ENCODE data around the gene COL4A3.

COL4A3 gene

GRCh38 chr2:227163998-227164762 is at the start of gene COL4A3, which contains the start of gene COL4A4:
Gene COL4A3 (plus strand): TSS chr2:227164624. CDS start chr2:227164727, 103 bp downstream.
Gene COL4A4 (minus strand): TSS chr2:227164205. CDS start chr2:227147483, 16,722 bp downstream.
- no peak for DNase-seq

GRCh38 chr2:227115761-227116160 is 48.7 kb upstream of the COL4A3 start:
- no peak for DNase-seq

- DNase-seq = no peak
These were observed 47.4 kb upstream of the COL4A3 start for GRCh38 chr2:227117027-227117426.

- no peak for DNase-seq
These were observed 46.6 kb upstream of the COL4A3 start for GRCh38 chr2:227117852-227118251.

- no peak for DNase-seq
These were observed 46.1 kb upstream of the COL4A3 start for GRCh38 chr2:227118353-227118752.

GRCh38 chr2:227123697-227124096 is 40.7 kb upstream of the COL4A3 start:
- no peak for DNase-seq

- no peak for DNase-seq
These were observed 39.6 kb upstream of the COL4A3 start for GRCh38 chr2:227124811-227125210.

- no peak for DNase-seq
These were observed 38.9 kb upstream of the COL4A3 start for GRCh38 chr2:227125506-227125905.

GRCh38 chr2:227127201-227127600 is 37.2 kb upstream of the COL4A3 start:
- DNase-seq = no peak

GRCh38 chr2:227130636-227131035 is 33.8 kb upstream of the COL4A3 start:
- no peak for DNase-seq

GRCh38 chr2:227132986-227133385 is 31.4 kb upstream of the COL4A3 start:
- no peak for DNase-seq

- no peak for DNase-seq
These were observed 29.8 kb upstream of the COL4A3 start for GRCh38 chr2:227134591-227134990.

- DNase-seq = no peak
These were observed 23.1 kb upstream of the COL4A3 start for GRCh38 chr2:227141301-227141700.

- no peak for DNase-seq
These were observed 20.5 kb upstream of the COL4A3 start for GRCh38 chr2:227143895-227144294.

- DNase-seq = no peak
These were observed 18.0 kb upstream of the COL4A3 start for GRCh38 chr2:227146456-227146855.

- DNase-seq = no peak
These were observed 17.4 kb upstream of the COL4A3 start for GRCh38 chr2:227147023-227147422.

GRCh38 chr2:227148106-227148505 is 16.3 kb upstream of the COL4A3 start:
- no peak for DNase-seq

- no peak for DNase-seq
These were observed 14.0 kb upstream of the COL4A3 start for GRCh38 chr2:227150222-227150936.

- DNase-seq = no peak
These were observed 12.2 kb upstream of the COL4A3 start for GRCh38 chr2:227152093-227152766.

- no peak for DNase-seq
These were observed 11.1 kb upstream of the COL4A3 start for GRCh38 chr2:227153307-227153706.

GRCh38 chr2:227153758-227154486 is 10.5 kb upstream of the COL4A3 start:
- no peak for DNase-seq

GRCh38 chr2:227154986-227155774 is 9.2 kb upstream of the COL4A3 start:
- DNase-seq = no peak
